NCI-H1105 (cell line): ENCODE measurements around the gene PIAS4.

Experiments used
- DNase-seq: peaks from one replicate; lab custom pipeline; 2025; lab: John Stamatoyannopoulos, UW

Gene PIAS4

DNA sequence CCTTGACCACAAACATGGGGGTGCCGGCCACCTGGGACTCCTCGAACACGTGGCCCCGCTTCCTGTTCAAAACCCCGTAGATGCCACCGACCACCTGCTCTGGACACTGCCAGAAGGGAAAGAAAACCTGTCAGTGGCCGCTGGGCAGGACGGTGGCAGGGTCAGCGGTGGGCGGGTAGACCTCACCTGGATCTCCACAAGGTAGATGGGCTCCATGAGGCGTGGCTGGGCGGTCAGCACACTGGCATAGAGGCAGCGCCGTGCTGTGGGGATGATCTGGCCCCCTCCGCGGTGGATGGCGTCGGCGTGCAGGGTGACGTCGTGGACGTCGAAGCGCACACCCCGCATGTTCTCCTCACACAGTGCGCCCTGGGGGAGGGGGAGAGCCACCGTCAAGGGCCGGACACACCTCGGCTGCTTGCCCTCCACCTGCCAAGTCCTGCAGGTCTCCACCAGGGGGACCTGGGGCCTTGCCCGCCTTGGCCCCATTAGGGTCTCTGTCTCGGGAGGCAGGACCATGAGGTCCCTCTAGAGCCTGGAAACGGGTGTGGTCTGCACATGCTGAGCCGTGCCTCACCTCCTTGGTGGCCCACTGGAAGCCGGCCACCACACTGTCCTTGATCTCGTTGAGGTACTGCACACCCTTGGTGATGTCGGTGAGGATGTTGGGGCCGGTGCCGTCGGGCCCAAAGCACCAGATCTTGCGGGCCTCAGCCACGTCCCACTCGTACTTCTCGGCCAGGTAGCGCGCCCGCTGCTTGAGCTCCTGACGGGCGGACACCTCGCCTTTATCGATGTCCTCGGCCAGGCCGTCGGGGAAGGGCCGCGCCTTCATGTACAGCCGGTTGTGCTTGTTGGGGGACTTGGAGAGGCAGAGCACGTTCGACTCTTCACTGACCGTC, 30.0 kb upstream of the PIAS4 start:
- DNase-seq, result no peak

DNA sequence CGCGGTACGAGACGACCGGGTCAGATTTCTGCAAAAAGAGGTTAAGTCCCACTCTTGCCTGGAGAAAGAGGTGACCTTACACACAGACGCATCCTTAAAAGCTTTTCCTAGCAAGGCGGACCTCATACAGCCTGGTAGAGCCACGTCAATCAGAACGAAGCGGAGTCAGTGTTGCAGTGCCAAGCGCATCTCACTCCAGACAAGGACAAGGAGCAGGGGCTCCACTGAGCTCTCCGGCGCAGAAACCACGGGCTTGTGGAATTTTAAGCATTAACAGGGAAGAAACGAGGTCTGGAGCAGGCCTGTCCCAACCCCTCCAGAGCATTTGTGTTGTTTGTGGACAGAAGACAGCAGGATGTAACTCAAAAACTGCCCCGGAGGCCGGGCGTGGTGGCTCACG, 29.4 kb upstream of the PIAS4 start:
- no peak for DNase-seq

DNA sequence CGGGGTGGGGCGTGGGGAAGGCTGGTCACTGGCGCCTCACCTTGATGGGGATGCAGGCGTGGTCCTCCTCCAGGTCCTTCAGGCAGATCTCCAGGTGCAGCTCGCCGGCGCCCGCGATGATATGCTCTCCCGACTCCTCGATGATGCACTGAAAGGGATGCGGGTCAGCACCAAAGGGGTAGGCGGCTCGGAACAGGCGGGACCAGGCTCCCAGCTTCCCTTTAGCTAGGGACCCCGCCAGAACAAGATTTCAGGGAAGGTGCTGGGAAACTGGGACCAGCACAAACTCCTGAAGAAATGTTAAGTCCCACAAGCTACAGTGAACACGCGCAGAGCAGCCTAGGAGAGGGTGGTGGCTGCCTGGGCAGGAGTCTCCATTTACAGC, 28.3 kb upstream of the PIAS4 start:
- DNase-seq, result no peak

DNA sequence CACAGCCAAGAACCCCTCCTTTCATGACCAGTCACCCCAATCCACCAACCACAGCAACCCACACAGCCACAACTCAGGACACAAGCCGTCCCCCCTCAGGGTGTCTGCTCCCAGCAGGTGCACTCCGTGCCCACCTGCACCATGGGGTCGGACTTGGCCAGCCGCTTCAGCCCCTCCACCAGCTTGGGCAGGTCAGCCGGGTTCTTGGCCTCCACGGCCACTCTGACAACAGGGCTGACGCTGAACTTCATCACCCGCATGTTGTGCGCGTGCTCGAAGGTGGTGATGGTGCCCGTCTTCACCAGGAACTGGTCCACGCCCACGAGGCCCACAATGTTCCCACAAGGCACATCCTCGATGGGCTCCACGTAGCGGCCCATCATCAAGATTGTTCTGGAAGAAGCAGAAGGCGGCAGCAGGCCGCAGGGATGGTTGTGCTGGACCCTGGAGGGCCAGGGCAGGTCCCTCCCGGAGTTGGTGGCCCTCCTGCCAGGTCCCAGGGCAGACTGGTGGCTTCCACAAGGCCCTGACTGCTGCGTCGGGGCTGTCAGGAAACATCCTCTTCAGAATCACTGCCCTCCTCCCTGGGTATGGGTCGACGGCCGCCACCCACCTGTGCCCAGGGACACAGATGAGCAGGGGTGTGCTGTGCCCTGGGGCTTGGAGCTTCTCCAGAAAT, 27.7 kb upstream of the PIAS4 start:
- no peak for DNase-seq

DNA sequence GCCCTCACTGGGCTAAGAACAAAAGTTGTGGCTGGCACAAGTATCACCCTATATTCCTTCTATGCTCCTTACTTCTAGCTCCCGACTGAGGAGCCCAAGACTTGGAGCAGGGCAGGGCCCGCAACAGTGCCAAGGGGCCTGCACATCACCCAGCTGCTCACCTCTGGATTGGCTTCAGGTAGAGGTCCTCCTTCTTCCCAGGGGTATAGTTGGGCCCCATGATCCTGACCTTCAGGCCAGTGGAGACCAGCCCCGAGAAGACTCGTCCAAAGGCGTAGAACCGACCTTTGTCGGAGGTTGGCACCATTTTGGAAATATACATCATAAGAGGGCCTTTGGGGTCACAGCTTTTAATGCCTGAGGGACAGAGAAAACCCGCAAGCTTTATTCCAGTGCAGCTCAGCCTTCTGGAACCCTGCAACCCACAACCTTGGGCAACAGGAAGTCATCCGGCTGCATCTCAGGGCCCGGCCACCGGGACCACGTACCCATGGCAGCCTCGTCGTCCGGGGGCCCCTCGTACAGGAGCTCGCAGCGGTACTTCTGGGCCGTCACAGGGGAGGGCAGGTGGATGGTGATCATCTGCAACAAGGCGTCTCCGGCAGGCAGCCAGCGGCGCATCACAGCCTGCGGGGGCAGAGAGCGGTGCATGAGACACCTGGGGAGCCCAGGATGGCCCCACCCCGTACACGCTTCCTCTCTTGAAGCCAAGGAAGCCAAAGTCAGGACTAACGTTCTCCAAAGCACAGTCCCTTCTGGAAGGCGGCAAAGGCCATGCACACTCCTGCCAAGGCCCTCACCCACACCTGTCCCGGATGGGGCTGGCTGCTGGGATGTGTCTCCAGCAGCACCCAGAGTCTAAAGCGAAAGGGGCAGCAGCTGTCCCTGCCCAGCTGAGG, 26.9 kb upstream of the PIAS4 start:
- no peak for DNase-seq

DNA sequence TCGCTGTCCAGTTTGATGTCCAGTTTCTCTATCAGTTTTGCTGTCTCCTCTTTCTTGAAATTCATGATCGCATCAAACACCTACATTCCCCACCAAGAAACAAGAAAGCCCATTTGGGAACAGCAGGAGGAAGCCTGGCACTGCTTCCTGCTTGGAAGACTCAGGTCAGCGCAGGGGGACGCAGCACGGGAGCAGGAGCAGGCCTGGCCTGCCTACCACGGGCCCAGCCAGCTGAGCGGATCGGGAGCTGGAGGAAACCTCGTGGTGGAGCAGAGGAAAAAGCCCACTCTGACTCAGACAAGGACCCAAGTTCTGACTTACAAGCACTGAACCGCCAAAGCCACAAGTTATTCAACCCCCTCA, 26.2 kb upstream of the PIAS4 start:
- DNase-seq, result no peak

DNA sequence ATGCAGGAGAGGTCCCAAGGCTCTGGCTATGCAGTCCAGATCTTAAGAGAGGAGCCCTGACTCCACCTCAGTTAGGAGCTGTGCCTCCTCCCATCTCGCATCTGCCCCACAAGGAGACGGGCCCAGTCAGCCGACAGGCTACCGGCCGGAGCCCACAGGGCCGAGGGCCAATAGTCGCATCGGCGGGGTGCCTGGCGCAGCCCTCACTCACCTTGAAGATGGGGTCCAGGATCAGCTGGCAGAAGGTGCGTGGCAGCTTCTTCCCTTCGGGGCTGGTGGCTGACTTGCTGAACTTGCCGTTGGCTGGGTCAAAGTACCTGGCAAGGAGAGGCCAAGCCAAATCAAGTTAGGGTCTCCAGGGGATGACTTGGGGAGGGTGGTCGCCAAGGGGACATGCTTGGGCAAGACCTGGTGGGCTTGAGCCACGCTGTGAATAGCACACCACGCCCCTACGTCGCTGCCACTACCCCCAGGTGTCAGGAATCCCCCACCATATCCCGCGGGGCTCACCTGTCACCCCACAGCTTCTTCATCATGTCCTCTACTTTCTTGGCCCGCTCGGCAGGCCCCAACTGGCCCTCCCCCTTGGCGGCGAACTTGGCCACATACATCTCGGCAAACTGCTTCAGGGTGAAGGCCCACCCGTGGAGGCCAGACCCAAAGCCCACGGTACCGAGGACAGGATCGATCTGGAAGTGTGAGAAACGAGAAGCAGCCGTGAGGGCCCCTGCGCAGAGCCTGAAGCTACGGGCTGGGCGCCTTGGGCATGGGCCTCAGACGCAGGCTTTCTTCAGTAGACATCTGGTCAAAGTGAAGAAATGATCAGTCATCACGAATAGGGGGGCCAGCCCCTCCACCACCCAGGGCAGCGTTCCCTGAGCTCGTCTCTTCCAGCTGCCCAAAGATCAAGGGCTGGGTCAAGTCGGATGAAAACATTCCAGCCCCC, 25.5 kb upstream of the PIAS4 start:
- DNase-seq, result no peak

DNA sequence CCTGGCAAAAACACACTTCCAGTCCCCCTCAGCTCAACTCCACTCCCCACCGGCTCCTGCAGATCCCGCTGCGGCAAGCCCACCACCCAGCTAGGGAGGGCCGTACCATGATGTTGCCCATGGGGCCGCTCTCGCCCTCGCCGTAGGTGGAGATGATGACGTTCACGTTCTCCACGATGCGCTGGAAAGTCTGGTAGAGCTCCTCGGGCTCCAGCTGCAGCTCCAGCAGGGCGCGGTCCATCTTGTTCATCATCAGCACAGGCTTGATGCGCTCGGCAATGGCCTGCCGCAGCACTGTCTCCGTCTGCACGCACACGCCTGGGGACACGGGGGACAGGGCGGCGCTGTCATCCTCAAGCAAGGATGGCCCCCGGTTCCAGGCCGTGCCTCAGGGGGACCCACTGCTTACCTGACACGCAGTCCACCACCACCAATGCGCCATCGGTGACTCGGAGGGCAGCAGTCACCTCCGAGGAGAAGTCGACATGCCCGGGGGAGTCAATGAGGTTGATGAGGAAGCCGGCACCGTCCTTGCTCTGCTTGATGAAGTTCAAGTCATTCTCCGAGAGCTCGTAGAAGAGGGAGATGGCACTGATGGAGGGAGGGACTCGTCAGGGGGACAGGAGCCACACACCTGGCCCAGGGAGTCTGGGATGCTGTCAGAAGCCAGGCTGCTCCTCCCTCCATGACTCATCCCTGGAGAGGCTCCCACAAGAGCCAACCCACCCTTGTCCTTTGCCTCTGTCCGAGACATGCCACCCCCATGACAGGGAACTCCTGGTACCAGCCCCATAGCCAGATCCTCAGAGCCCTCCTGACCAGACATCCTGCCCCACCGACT, 24.6 kb upstream of the PIAS4 start:
- DNase-seq, result no peak

DNA sequence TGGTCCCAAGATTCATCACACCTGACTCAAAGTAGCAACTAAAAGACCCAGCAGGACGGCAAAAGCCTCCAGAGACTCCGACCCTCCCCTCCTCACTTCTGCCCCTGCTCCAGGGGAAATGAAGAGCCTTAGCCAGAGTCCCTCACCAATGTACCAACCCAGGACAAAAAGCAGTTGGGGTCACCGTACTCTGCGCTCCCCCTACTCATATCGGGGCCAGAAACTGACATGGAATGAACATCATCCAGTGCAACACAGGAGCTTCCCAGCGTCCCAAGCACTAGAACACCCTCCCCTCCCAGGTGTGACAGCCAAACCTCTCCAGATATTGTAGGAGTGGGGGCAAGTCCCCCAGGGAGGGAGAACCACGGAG, 24.0 kb upstream of the PIAS4 start:
- no peak for DNase-seq

DNA sequence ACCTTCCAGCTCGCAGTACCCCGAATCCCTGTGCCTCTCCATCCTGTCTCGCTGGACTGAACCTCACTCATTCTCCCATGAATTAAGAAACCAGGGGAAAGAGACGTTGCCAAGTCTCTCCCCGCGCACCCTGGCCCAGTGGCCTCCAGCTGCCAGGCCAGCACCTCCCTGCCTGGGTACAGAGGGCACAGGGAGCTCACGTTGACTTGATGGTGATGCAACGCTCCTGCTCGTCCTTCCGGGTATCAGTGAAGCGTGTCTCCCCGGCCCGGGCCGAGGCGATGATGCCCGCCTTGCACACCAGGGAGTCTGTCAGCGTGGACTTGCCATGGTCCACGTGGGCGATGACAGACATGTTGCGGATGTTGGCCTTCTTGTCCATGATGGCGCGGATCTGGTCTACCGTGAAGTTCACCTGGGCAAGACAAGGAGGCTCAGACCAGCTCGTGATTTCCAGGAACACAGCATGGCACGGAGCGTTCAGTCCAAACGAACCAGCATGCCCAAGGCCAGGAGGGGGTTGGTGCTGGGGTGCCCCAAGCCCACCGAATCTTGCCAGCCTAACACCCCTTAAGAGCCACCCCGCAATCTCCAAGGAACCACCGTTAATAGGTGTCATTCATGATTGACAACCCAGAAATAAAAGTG, 23.5 kb upstream of the PIAS4 start:
- DNase-seq, result no peak

DNA sequence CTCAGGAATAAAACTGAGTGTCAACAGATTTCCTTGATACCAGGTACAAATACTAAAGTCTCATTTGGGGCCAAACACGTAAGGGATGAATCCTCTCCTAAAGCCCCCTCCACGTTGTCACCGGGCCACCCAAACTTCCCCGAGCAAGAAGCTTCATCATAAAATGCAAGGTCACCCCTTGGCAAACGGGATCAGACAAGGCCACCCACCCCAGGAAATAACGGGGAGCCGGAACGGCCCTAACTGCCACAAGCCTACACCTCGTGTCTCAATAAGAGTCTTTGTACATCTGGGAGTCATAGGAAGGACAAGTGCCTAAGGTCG, 23.0 kb upstream of the PIAS4 start:
- no peak for DNase-seq

DNA sequence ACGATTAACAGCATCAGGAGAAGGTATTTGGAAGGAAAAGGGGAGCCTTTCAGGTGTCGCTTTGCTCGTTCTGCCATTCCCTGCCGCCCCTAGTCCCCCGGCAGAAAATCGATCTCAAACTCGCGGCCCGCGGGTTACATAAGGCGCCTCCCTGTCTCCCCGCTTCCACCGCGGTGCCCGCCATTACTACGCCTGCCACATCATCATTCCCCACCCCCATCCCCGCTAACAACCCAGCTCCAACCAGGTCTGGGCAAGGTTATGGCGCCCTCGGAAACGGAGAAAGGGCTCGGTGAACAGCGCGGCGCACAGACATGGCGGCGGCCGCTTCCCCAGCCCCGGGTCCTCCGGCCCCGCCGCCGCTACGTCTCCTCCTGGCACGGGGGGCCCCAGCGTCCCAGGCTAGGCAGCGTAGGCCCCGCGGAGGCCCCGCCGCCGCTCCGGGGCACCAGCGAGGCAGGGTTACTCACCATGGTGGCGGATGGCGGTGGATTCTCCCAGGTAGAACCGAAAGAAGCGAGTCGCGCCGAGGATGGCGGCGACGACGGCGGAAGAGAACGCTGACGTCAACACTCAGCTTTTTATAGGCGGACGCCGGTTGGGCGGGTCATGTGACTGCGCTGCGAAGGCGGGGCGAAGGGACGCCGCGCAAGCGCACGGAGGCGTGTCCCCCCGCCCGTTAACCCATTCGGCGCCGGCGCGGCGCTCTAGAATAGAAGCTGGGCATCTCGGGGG, 22.5 kb upstream of the PIAS4 start, which contains the start of gene EEF2:
Gene EEF2, minus strand, starts transcription at position 556 of the 735 bp plus-strand sequence. Its CDS starts 83 bp downstream, at position 473.
- peak; percentile 88 for DNase-seq

DNA sequence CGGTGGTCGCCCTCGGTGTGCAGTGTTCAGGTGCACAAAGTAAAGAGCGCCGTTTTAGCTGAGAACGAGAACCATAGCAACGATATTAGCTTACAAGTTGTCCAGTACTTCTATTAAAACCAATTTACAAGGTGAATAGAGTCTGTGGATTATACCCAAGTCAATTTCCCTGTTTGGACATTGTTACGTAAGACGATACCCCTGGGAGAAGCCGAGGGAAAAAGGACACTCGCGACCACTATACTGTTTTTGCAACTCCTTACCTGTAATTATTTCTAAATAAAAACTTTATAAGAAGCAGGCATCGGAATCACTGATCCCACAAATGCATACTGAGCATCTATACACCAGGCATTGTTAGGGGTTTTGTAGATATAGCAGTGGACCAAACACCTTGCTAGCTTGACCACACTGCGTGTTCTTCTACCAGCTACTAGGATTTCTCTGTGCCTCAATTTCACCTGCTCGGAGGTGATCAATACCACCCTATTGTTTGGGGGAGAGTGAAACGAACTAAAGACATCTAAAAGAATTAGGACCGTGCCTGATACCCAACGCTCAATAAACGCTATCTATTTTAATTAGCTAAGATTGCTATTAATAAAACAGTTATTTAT, 21.8 kb upstream of the PIAS4 start:
- DNase-seq, result no peak

DNA sequence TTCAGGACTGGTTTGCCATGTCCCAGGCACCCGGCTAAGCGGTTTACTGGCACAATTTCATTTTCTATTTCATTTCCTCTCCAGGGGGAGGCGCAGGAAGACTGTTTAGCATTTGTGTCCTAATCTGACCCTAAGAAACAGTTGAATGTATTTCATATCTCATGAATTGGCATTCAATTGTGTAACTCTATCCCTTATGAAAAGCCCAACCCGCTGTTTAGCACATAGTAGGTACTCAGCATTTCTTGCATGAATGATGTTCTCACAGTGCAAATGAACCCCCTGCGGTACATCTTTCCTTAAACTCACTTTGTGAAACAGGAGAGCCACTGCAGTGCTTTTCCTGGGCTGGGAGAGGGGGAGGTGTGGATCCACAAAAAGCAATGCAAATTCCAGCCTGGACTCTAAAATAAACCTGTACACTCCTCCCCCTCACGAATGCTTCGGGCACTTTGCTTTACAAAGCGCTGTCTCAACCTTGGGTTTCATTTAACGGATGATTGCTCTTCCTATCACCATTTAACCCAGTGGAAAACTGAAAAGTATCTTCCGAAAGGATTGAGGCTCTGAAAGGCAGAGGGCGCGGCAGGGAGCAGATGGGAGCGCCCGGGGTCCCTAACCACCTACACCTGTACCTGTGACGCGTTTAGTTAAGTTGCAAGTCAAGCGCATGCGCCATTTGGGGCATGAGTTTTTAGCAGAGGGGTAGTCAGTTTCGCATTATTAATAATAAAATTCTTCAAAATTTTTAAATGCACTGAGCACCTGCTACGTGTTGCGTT, 21.1 kb upstream of the PIAS4 start:
- DNase-seq, result peak; percentile 72

DNA sequence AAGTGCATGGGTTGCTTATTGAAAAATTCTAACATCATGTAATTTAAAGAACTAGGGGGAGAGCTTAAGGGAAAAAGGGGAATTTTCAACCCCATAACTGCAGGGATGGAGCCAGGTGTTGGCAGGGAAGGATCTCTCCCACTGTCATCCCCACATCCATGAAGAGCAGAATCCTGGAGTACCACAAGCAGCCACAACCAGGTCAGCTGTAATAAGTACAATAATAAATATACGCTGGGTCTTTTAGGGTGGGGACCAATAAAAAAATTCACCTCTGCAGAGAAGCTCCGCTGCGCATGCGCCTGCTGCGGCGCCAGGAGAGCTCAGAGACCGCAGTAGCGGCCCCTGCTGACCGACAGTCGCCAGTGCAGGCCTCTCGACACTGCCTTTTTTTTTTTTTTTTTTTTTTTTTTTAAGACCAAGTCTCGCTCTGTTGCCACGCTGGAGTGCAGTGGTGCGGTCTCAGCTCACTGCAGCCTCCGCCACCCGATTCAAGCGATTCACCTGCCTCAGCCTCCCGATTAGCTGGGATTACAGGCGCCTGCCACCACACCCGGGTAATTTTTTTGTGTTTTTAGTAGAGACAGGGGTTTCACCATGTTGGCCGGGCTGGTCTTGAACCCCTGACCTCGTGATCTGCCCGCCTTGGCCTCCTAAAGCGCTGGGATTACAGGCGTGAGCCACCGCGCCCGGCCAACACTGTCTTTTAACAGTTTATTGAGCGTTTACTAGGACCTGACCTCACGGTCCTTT, 19.7 kb upstream of the PIAS4 start:
- DNase-seq, result peak; percentile 84

DNA sequence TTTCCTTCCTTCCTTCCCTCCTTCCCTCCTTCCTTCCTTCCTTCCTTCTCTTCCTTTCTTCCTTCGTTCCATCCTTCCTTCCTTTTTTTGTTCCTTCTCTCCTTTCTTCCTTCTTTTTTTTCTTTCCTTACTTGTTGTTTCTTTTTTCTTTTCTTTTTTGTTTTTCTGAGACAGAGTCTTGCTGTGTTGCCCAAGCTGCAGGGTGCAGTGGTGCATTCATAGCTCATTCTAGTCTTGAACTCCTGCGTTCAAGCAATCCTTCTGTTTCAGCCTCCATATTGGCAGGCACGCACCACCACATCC, 16.8 kb upstream of the PIAS4 start:
- no peak for DNase-seq

DNA sequence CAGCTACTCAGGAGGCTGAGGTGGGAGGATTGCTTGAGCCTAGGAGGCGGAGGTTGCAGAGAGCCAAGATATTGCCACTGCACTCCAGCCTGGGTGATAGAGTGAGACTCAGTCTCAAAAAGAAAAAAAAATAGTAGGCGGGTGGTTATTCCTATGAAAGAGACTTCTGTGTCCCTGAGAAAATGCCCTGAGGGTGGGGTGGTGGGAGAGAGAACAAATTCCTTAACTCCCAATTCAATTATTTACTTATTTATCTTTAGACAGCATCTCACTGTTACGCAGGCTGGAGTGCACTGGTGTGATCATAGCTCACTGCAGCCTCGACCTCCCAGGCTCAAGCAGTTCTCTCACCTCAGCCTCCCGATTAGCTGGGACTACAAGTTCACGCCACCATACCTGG, 11.9 kb upstream of the PIAS4 start:
- no peak for DNase-seq
